Activated CD8-positive, alpha-beta memory T cell treated with anti-CD3 and anti-CD28 coated beads, Interleukin-2, amount 50 U/mL, for 1 hour (primary cell): ENCODE measurements around the gene OR52W1.
"Not testable (repeated sequence)": the region's sequence is repeated elsewhere in the genome, so short reads cannot be mapped to it uniquely, and the experiment has no call there.

Source experiments
- DNase-seq: peaks from one replicate; pipeline ENCODE4 v3.0.0-alpha.2; 2020; ENCODE audit errors: extremely low read depth

Gene OR52W1

DNA sequence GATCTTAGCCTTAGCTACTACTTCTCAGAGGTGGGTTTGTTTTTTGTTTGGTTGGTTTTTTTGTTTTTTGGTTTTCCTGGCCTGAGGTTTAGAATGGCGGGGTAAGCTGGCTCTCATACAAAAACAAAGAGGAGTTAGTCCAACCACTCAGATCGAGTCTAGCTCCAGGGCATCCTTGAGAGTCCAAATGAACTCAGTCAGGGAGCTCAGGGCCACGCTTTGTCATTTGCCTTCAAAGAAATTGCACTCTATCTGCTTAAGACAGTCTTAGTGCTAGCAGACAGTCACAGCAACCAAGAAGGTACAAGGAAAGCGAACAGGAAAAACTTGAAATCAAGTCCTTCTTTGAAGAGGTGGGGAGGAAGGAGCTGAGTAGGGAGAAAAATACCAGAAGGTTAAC is 17.5 kb downstream of the OR52W1 start:
- DNase-seq: no peak

DNA sequence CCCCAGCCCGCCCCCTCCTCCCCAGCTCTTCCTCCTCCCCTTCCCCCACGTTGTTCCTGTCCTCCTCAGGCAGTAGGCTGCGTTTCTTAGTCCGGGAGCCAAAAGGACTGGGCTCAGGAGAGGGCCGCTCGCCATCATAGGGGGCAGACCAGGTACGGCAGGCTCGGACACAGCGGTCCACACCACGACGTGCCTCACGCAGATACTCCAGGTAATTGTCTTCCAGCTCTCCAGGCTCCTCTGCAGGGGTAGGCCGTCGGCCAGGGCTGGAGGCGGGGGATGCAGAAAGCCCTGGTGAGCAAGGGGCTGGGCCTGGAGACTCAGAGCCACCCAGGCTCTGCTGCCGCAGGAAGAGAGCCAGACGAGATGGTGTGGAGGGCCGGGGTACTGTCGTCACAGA is 18.7 kb downstream of the OR52W1 start:
- no peak for DNase-seq

DNA sequence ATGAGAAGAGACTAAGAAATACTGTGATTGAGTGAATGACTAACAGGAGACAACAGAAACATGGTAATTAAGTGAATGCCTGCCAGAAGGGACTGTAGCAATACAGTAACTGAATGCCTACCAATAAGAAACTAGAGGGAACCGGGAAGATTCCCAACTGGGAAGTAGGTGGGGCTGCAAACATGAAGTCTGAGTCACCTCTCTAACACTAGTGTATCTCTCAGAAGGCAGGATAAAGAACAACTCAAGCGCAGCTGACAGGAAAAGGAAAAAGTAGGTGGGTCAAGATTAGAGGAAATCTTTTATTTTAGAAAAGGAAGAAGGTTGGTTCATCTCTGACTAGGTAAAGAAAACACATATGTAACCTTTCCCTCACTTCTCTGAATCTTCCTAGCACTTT is 20.3 kb downstream of the OR52W1 start:
- no peak for DNase-seq

DNA sequence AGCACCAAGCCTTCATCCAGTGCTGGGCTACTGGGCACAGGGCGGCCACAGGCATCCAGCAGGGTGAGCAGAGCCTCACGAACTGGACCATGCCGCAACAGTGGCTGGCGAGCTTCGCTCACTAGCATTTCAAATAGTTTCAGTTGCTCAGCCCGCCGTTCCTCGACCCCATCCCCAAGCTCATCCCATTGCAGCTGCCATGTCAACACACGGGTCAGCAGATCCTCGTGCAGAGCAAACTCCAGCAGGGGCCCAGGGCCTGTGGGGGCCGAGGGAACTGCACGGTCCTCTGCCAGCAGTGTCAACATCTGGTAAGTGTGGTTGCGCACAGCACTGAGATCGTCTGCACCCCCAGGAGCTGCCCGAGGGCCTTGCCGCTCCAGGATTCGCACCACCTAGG is 24.8 kb downstream of the OR52W1 start:
- no peak for DNase-seq

DNA sequence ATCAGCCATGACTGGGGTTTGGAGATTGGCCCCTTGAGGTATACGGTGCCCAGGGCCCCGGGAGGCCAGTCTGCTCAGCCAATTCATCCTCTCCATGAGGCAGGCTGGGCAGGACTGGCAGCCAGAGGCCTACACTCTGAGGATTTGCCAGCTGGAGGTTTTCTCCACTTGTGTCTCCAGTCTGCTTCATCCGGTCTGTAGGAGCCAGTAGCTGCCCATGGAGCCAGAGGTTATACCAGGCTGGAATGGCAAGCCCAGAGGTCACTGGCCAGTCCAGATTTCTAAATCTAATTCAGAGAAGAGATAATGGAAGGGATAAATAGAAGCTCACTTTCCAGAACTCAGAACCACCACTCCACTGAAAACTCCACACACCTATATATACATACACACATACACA is 25.4 kb downstream of the OR52W1 start:
- DNase-seq: no peak

- no peak for DNase-seq
These were observed 26.0 kb downstream of the OR52W1 start for GRCh38 chr11:6225024-6225423.

DNA sequence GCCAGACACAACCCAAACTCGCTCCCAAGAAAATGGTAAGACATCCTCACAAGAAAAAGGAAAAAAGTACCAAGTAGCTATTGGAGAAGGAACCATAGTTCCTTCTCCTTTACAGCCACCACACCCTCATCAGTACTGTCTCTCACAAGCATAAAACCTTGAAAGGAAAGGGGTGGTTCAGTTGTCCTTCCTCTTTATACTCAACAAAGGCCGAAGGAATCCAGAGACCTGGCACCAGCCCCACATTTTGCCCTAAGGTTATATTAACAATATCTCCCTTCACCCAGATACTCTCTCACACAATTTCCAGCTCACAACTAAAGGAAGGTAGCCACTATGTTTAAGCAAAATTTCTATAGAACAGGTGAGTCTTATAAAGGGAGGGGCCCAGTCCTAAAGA is 26.9 kb downstream of the OR52W1 start:
- DNase-seq: no peak

GRCh38 chr11:6228520-6228919 is 29.5 kb downstream of the OR52W1 start:
- no peak for DNase-seq

DNA sequence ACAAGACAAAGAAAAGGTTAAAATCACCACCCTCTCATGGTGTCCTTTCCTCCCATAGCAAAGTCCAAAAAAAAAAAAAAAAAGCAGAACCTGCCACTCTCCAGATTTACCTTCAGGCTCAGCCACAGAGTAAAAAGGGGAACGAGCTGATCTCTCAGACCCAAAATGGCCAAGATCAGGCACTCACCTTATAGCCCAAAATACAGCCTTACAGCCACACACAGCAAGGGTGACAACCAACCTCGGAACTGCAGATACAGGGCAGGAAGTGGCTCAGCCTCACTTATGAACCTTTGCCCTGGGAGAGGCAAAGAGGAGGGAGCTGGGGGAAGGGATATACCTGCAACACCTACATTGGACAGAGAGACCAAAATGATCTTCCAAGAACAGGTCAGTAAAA is 30.9 kb downstream of the OR52W1 start:
- DNase-seq: no peak

DNA sequence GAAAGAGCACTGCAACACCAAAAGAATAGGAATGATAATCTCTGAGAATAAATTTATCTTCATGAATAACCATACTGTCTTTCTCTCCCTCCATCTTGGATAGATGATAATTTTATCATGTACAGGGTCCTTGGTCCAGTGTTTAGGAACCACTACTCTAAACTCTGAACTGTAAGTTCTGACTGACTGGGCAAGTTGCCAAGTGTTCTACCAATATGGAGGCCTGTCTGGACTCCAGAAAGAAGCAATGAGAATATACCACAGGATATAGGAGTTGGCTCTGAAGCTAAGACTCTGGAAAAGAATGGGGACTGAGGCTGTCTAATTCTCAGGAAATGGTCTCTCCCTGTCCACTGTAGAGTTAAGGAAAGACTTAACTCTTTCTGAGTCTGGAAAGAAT is 33.9 kb downstream of the OR52W1 start:
- no peak for DNase-seq

- no peak for DNase-seq
These were observed 35.0 kb downstream of the OR52W1 start for GRCh38 chr11:6233984-6234386.

DNA sequence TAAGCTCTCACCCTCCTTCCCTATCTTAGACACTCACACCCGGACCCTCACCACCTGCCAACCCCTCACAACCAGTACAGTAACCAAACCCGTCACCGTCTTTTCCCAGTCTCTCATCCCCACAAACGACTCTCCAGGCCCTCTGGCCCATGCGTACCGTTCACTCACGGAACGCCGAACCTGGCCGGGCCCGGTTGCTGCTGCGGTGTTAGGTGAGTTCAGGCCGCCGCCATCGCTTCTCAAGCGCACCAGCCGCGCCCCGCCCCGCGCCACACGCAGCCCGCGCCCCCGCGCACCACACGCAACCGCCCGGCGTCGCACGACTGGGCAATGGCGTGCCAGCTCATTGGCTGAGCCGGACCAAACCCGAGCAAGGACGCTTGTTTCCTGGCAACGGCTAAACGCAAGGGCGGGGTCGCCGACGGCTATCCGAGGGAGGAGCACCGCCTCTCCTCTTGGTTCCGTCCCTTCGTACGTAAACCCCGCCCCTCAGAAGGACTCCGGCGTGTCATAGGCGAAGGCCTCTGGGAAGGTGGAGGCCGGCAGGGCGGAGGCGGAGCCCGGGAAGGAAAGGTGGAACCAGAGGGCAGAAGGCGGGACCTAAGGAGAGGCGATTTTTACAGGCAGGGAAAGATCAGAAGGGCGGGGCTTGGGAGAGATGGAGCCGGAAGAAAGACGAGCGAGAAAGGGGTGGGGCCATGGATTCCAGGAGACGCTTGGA is 35.5 kb downstream of the OR52W1 start, which contains the start of gene FHIP1B:
Gene FHIP1B, minus strand, starts transcription at position 250 of the 721 bp plus-strand sequence. CDS start 10,120 bp downstream, outside the sequence.
- DNase-seq: peak; percentile 98

GRCh38 chr11:6237266-6237665 is 38.2 kb downstream of the OR52W1 start:
- no peak for DNase-seq

- DNase-seq: no peak
These were observed 38.8 kb downstream of the OR52W1 start for GRCh38 chr11:6237761-6238302.

GRCh38 chr11:6238902-6239301 is 39.9 kb downstream of the OR52W1 start, which contains the start of gene CNGA4:
TSS of gene CNGA4 (plus strand) at chr11:6239089. CDS start at chr11:6239207, 118 bp downstream.
- no peak for DNase-seq

GRCh38 chr11:6240139-6240538 is 41.1 kb downstream of the OR52W1 start:
- no peak for DNase-seq

- DNase-seq: no peak
These were observed 41.8 kb downstream of the OR52W1 start for GRCh38 chr11:6240781-6241180.

DNA sequence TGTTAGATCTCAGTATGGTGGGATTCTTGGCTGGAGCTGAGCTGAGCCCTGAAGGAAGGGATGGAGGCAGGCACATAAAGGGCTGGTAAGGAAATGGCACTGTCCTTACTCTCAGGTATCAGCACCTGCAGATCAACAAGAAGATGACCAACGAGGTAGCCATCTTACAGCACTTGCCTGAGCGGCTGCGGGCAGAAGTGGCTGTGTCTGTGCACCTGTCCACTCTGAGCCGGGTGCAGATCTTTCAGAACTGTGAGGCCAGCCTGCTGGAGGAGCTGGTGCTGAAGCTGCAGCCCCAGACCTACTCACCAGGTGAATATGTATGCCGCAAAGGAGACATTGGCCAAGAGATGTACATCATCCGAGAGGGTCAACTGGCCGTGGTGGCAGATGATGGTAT is 42.3 kb downstream of the OR52W1 start:
- no peak for DNase-seq

- no peak for DNase-seq
These were observed 46.5 kb downstream of the OR52W1 start for GRCh38 chr11:6245536-6245935.

DNA sequence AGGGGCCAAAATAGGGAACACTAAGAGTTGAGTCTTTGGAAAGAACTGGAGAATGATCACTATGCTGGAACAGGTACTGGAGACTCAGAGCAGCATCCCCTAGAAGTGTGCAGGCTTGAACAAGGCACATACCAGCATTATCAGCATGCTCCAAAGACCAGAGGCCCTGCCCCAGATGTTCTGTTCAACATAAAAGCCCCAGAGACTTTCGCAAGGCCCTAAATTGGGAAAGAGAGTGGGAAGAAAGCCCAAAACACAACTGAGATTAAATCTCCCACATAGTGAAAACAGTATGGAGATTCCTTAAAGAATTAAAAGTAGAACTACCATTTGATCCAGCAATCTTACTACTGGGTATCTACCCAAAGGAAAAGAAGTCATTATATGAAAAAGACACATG is 49.2 kb downstream of the OR52W1 start:
- no peak for DNase-seq

DNA sequence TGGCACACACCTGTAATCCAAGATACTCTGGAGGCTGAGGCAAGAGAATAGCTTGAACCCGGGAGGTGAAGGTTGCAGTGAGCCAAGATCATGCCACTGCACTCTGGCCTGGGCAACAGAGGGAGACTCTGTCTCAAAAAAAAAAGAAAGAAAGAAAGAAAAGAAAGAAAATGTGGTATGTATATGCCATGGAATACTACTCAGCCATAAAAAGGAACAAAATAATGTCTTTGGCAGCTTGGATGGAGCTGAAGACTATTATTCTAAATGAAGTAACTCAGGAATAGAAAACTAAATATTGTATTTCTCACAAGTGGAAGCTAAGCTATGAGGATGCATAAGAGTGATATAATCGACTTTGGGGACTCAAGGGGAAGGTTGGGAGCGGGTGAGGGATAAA is 49.9 kb downstream of the OR52W1 start:
- DNase-seq: not testable (repeated sequence)
